ENCODE data around the gene BCL11A. TPM values are rescaled to one million over a fixed set of nuclear protein-coding genes. Genes with fewer than 3 reads are reported as not detected.

Gene BCL11A
- total and polyA plus RNA-seq, 10 donors, result 41.1 to 121 (median 84.0) TPM

DNA sequence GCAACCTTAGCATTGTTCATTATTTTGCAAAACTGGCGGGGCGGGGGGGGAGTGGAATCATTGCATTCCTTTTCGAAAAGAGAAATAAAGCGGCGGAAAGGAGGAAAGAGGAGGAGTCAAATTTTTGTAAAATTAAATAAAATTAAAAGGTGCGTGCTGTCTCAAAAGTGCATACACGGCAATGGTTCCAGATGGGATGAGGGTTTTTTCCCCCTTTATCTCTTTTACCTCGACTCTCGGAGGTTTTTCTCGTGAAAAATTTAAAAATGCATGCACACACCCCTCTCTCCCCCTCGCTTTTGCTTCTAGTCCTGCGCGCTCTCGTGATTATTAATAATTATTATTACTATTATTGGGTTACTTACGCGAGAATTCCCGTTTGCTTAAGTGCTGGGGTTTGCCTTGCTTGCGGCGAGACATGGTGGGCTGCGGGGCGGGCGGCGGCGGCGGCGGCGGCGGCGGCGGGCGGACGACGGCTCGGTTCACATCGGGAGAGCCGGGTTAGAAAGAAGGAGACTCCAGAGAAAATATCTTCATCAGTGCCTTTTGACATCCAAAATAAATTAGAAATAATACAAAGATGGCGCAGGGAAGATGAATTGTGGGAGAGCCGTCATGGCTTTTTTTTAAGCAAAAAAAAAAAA, 481 bp downstream of the BCL11A start:
- intact Hi-C loops (cut with DNase I; ENCODE audit: low total_unique reads), result loop anchor here (10.0 kb wide), 1 partner anchor 1248 kb away; no protein-coding TSS in a partner anchor
- WGBS, 5 donors, result 0 to 5% (median 2%) methylated on average over 38 of the region's 38 CpGs
- Histone ChIP-seq H3K4me3 (peak overlapping the region; percentile 63 to 94 (median 82)), H3K36me3 (no peaks in the 10 kb centered on the region), H3K27me3 (replicated peaks in 1 of 7) (peaks cover 0 to 98% (median 40%) of the 10 kb centered on the region in 7 donors), H3K9me3 (no peaks in the 10 kb centered on the region), H3K4me1 (peaks cover 19 to 98% (median 75%) of the 10 kb centered on the region in 6 donors), H3K27ac (peak overlapping the region in 7 of 8 donors; percentile 81 to 92 (median 86))
- peak; percentile 79 for DNase-seq
- TF ChIP-seq, protein P1, sequence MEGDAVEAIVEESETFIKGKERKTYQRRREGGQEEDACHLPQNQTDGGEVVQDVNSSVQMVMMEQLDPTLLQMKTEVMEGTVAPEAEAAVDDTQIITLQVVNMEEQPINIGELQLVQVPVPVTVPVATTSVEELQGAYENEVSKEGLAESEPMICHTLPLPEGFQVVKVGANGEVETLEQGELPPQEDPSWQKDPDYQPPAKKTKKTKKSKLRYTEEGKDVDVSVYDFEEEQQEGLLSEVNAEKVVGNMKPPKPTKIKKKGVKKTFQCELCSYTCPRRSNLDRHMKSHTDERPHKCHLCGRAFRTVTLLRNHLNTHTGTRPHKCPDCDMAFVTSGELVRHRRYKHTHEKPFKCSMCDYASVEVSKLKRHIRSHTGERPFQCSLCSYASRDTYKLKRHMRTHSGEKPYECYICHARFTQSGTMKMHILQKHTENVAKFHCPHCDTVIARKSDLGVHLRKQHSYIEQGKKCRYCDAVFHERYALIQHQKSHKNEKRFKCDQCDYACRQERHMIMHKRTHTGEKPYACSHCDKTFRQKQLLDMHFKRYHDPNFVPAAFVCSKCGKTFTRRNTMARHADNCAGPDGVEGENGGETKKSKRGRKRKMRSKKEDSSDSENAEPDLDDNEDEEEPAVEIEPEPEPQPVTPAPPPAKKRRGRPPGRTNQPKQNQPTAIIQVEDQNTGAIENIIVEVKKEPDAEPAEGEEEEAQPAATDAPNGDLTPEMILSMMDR (IDR thresholded peaks at IDR 0.05 in 8 of 11, conservative IDR thresholded peaks at IDR 0.05 in 3 of 11), result no peak
- TF ChIP-seq POLR2AphosphoS5 (IDR thresholded peaks at IDR 0.05) (no peak), POLR2A (IDR thresholded peaks at IDR 0.05) (no peak)

DNA sequence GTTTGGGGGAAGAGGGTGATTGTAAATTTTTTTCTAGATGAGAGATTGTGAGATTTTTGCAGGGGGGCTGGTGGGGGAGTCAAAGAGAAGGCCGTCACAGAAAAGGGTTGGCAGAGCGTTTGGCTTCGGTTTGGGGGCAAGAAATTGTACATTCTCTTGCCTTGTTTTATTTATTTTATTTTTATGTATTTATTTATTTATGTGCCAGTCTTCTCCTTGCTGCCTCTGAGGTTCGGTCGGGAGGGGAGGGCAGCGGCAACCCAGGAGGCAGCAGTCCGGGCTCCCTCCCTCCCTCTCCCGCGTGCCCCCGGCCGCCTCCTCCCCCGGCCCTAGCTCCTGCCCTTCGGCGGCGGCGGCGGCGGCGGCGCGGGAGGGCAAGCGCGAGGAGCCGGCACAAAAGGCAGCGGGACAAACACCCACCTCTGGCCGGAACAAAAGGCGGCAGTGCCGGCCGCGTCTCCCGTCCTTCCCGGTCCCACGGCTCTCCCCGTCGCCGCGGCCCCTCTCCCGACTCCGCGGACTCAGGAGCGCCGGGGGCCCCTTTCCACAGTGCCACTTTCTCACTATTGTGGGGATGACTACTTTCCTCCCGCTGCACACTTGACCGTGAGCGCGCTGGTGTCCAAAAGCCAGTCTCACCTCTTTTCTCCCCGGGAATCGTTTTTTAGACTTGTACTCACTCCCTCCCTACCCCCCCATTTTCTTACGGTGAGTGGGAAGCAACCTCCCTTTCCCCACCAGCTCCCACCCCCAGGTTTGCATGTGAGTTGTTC, 1.2 kb downstream of the BCL11A start:
- peak overlapping the region; percentile 59 to 92 (median 85) for H3K27ac ChIP-seq
- peak overlapping the region; percentile 63 to 94 (median 82) for H3K4me3 ChIP-seq
- intact Hi-C loops (cut with DNase I; ENCODE audit: low total_unique reads), result loop anchor here (10.0 kb wide), 1 partner anchor 1247 kb away; no protein-coding TSS in a partner anchor
- no peaks in the 10 kb centered on the region for H3K36me3 ChIP-seq
- peaks cover 19 to 98% (median 73%) of the 10 kb centered on the region in 6 donors for H3K4me1 ChIP-seq
- H3K27me3 ChIP-seq (replicated peaks in 1 of 7), result peaks cover 0 to 98% (median 36%) of the 10 kb centered on the region in 7 donors
- H3K9me3 ChIP-seq, result no peaks in the 10 kb centered on the region
- TF ChIP-seq, protein P1 (IDR thresholded peaks at IDR 0.05 in 8 of 11, conservative IDR thresholded peaks at IDR 0.05 in 3 of 11), result no peak
- TF ChIP-seq POLR2AphosphoS5 (IDR thresholded peaks at IDR 0.05), result peak in 2 of 3 donors; percentile 42 to 60
- DNase-seq, result peak; percentile 88
- WGBS, 5 donors, result 1% methylated on average over 43 to 49 of the region's 49 CpGs

DNA sequence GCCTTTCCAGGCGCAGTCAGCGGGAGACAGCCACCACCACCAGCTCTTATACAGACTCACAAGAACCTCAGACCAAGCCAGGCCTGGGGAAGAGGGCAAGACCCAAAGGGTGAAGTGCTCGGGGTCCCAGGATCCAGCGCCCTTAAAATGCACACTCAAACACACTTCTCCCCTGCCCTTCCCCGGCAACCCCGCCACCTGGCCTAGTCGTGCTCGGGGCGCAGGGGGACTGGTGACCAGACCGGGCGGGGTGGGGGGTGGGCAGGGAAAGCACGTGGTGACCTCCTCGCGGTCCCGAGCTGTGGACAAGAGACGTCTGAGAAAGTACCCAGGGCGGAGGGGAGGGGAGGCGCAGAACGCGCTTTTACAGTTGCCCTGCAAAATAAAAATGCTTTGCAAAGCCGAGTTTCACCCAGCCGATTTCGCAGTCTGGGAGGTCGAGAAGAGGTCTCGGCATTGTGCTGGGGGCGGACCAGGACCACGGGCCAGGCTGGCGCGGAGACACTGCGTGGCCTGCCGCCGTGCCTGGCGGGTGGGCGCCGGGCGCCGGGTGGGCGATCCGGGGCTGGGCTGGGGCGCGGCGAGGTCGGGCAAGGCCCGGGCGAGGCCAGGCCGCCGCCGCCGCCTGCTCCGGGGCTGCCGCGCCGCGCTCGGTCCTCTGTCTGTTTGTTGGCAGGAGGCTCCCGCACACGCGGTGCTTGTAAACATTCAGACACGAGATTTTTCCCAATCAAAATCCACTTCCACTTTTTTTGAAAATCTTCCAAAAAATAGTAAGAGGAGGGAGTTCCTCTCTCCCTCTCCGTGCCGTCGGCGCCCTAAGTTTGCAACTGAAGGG, 2.0 kb downstream of the BCL11A start:
- peak; percentile 86 for DNase-seq
- Histone ChIP-seq H3K36me3 (no peaks in the 10 kb centered on the region), H3K27me3 (replicated peaks in 1 of 7) (peaks cover 0 to 98% (median 28%) of the 10 kb centered on the region in 7 donors), H3K4me3 (peak overlapping the region; percentile 63 to 94 (median 82)), H3K4me1 (peaks cover 15 to 98% (median 68%) of the 10 kb centered on the region in 6 donors), H3K9me3 (no peaks in the 10 kb centered on the region), H3K27ac (peak overlapping the region in 7 of 8 donors; percentile 81 to 92 (median 86))
- TF ChIP-seq POLR2A (IDR thresholded peaks at IDR 0.05) (no peak), POLR2AphosphoS5 (IDR thresholded peaks at IDR 0.05) (peak; percentile 24 to 47 (median 35))
- TF ChIP-seq, protein P1 (IDR thresholded peaks at IDR 0.05 in 8 of 11, conservative IDR thresholded peaks at IDR 0.05 in 3 of 11), result no peak
- 1 to 2% (median 2%) methylated on average over 45 to 63 of the region's 63 CpGs for WGBS, 5 donors
- intact Hi-C loops (cut with DNase I; ENCODE audit: low total_unique reads), result loop anchor here (10.0 kb wide), 1 partner anchor 1247 kb away; no protein-coding TSS in a partner anchor
